ENCODE data around the gene TMEM108.

Gene TMEM108

GRCh38 chr3:133428552-133428951, 390.4 kb downstream of the TMEM108 start:
- TF ChIP-seq CTCF (IDR thresholded peaks at IDR 0.05; ENCODE audit: low read depth, low read length): no peak
- TF ChIP-seq MAX (IDR thresholded peaks at IDR 0.05; ENCODE audit: low read depth, low read length): no peak
- TF ChIP-seq POLR2A (IDR thresholded peaks at IDR 0.05; ENCODE audit: extremely low read depth, insufficient read length): no peak
- no peak for TF ChIP-seq MYC (IDR thresholded peaks at IDR 0.05; ENCODE audit: low read depth, low read length)
- no peak for DNase-seq (ENCODE audit: low read depth)

GRCh38 chr3:133429063-133429462, 390.9 kb downstream of the TMEM108 start:
- TF ChIP-seq MAX (IDR thresholded peaks at IDR 0.05; ENCODE audit: low read depth, low read length) (no peak), CTCF (IDR thresholded peaks at IDR 0.05; ENCODE audit: low read depth, low read length) (no peak), POLR2A (IDR thresholded peaks at IDR 0.05; ENCODE audit: extremely low read depth, insufficient read length) (no peak), MYC (IDR thresholded peaks at IDR 0.05; ENCODE audit: low read depth, low read length) (no peak)

More at GRCh38 chr3:133428552-133428951, 390.4 kb downstream of the TMEM108 start:
- no peak overlapping the region for H3K4me3 ChIP-seq (ENCODE audit: low read depth, low read length)

GRCh38 chr3:133439563-133439962, 401.4 kb downstream of the TMEM108 start:
- TF ChIP-seq MAX (IDR thresholded peaks at IDR 0.05; ENCODE audit: low read depth, low read length) (no peak), CTCF (IDR thresholded peaks at IDR 0.05; ENCODE audit: low read depth, low read length) (no peak), MYC (IDR thresholded peaks at IDR 0.05; ENCODE audit: low read depth, low read length) (no peak), POLR2A (IDR thresholded peaks at IDR 0.05; ENCODE audit: extremely low read depth, insufficient read length) (no peak)

More at GRCh38 chr3:133429063-133429462, 390.9 kb downstream of the TMEM108 start:
- no peak for DNase-seq (ENCODE audit: low read depth)
- no peak overlapping the region for H3K4me3 ChIP-seq (ENCODE audit: low read depth, low read length)

GRCh38 chr3:133440652-133441051, 402.5 kb downstream of the TMEM108 start:
- TF ChIP-seq MYC (IDR thresholded peaks at IDR 0.05; ENCODE audit: low read depth, low read length): no peak
- no peak for TF ChIP-seq MAX (IDR thresholded peaks at IDR 0.05; ENCODE audit: low read depth, low read length)
- TF ChIP-seq POLR2A (IDR thresholded peaks at IDR 0.05; ENCODE audit: extremely low read depth, insufficient read length): no peak
- TF ChIP-seq CTCF (IDR thresholded peaks at IDR 0.05; ENCODE audit: low read depth, low read length): no peak
- H3K4me3 ChIP-seq (ENCODE audit: low read depth, low read length): no peak overlapping the region
- DNase-seq (ENCODE audit: low read depth): no peak

More at GRCh38 chr3:133439563-133439962, 401.4 kb downstream of the TMEM108 start:
- no peak overlapping the region for H3K4me3 ChIP-seq (ENCODE audit: low read depth, low read length)
- no peak for DNase-seq (ENCODE audit: low read depth)

- H3K4me3 ChIP-seq (ENCODE audit: low read depth, low read length): peak overlapping the region; percentile 49
Measured at GRCh38 chr3:133441867-133442270, 403.7 kb downstream of the TMEM108 start.

More at GRCh38 chr3:133441867-133442270, 403.7 kb downstream of the TMEM108 start:
- DNase-seq (ENCODE audit: low read depth): peak; percentile 39
- TF ChIP-seq POLR2A (IDR thresholded peaks at IDR 0.05; ENCODE audit: extremely low read depth, insufficient read length): no peak
- no peak for TF ChIP-seq CTCF (IDR thresholded peaks at IDR 0.05; ENCODE audit: low read depth, low read length)
- TF ChIP-seq MAX (IDR thresholded peaks at IDR 0.05; ENCODE audit: low read depth, low read length): no peak
- TF ChIP-seq MYC (IDR thresholded peaks at IDR 0.05; ENCODE audit: low read depth, low read length): no peak

All from NB4 (cell line).